ENCODE data around the gene FTCDNL1. TPM values are rescaled to one million over a fixed set of nuclear protein-coding genes. Genes with fewer than 3 reads are reported as not detected.
A peak's percentile ranks its signal among the peaks of the same experiment; 100 is the strongest.

Gene FTCDNL1
- total and polyA plus RNA-seq, 2 donors, result 0.94 to 2.2 TPM

DNA sequence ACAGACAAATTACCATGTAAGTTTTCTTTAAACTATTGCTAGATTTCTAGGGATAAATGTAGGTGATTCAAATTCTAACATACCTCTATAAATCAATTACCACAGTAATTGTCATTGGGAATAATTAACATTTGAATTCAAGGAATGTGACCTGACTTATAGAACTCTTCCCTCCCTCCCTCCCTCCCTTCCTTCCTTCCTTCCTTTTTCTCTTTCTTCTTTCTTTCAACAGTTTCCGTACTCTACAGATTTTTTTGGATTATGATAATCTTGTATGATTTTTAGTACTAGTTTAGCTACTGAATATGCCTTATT lies 18.2 kb upstream of the FTCDNL1 start:
- WGBS, result 100% methylated on average over 1 of the region's 1 CpG
- H3K4me1 ChIP-seq (ENCODE audit: control insufficient read depth in 2 of 2, insufficient read depth in 2 of 2, low read length in 2 of 2), result no peaks in the 10 kb centered on the region
- H3K9me3 ChIP-seq (ENCODE audit: control insufficient read depth in 2 of 2, insufficient read depth in 1 of 2, low read length in 1 of 2), result no peaks in the 10 kb centered on the region
- no peaks in the 10 kb centered on the region for H3K27me3 ChIP-seq (ENCODE audit: control insufficient read depth in 2 of 2, insufficient read depth in 1 of 2, low read length in 1 of 2)
- H3K36me3 ChIP-seq (ENCODE audit: control insufficient read depth in 2 of 2, insufficient read depth in 2 of 2, low read length in 1 of 2), result no peaks in the 10 kb centered on the region
- no peak overlapping the region for H3K27ac ChIP-seq (ENCODE audit: low read depth in 1 of 2, low read length in 1 of 2)
- no peak overlapping the region for H3K4me3 ChIP-seq (ENCODE audit: low read length in 2 of 2)
- DNase-seq (ENCODE audit: low read depth in 6 of 9, low spot score in 9 of 9), result no peak

DNA sequence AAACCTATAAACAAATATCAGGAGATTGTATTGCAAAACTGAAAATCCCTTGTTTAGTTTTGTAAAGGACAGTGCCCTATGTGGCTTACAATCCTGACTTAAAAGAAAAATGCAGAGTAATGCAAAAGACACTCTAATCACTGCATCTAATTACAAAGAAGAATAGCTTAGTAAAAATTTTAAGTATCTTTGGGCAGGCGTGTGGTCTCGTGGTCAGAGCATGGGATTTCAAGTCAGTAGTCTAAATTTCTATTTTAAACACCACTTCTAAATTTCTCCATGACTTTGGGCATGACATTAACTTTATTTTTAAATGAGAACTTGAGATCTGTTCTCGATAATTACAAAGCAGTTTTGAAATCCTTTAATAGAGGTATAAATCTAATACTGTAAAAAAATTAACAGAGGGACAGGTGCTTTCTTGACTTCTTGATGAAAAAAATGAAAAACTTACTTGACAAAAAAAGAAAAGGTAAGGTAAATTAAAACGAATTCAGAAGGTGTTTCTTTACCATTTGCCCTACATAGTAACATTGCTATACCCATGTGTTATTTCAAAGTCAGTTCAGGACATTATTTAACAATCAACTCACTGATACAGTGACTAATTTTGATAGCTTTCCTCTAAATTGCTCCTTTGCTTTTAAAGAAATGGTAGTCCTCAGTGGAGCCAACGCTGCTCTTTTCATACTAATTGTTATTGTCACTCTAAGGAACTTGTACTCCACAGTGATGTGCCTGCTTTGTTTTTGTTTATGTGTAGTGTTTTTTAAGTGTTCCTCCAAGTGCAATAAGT lies 17.6 kb upstream of the FTCDNL1 start:
- H3K27ac ChIP-seq (ENCODE audit: low read depth in 1 of 2, low read length in 1 of 2), result no peak overlapping the region
- H3K36me3 ChIP-seq (ENCODE audit: control insufficient read depth in 2 of 2, insufficient read depth in 2 of 2, low read length in 1 of 2), result no peaks in the 10 kb centered on the region
- H3K4me3 ChIP-seq (ENCODE audit: low read length in 2 of 2), result no peak overlapping the region
- no peak for DNase-seq (ENCODE audit: low read depth in 6 of 9, low spot score in 9 of 9)
- H3K4me1 ChIP-seq (ENCODE audit: control insufficient read depth in 2 of 2, insufficient read depth in 2 of 2, low read length in 2 of 2), result no peaks in the 10 kb centered on the region
- H3K27me3 ChIP-seq (ENCODE audit: control insufficient read depth in 2 of 2, insufficient read depth in 1 of 2, low read length in 1 of 2), result no peaks in the 10 kb centered on the region
- no peaks in the 10 kb centered on the region for H3K9me3 ChIP-seq (ENCODE audit: control insufficient read depth in 2 of 2, insufficient read depth in 1 of 2, low read length in 1 of 2)
- 84% methylated on average over 5 of the region's 5 CpGs for WGBS

DNA sequence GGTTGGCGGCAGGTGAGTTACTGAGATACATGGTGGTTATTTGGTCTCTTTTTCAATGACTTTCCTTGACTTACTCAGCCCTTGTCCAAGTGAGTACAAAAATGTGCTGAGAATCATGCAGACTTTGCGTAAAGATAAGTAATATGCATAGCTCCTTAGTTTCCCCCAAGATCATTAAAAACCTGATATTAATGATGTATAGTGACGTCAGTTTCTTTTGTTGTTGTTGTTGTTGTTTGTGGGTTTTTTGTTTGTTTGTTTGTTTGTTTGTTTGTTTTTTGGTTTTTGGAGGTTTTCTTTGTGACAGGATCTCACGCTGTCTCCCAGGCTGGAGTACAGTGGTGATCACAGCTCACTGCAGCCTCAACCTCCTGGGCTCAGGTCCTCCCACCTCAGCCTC lies 14.9 kb upstream of the FTCDNL1 start:
- no peaks in the 10 kb centered on the region for H3K27me3 ChIP-seq (ENCODE audit: control insufficient read depth in 2 of 2, insufficient read depth in 1 of 2, low read length in 1 of 2)
- no peaks in the 10 kb centered on the region for H3K36me3 ChIP-seq (ENCODE audit: control insufficient read depth in 2 of 2, insufficient read depth in 2 of 2, low read length in 1 of 2)
- no peaks in the 10 kb centered on the region for H3K4me1 ChIP-seq (ENCODE audit: control insufficient read depth in 2 of 2, insufficient read depth in 2 of 2, low read length in 2 of 2)
- H3K4me3 ChIP-seq (ENCODE audit: low read length in 2 of 2), result no peak overlapping the region
- DNase-seq (ENCODE audit: low read depth in 6 of 9, low spot score in 9 of 9), result no peak
- WGBS, result 99% methylated on average over 4 of the region's 4 CpGs
- no peaks in the 10 kb centered on the region for H3K9me3 ChIP-seq (ENCODE audit: control insufficient read depth in 2 of 2, insufficient read depth in 1 of 2, low read length in 1 of 2)
- H3K27ac ChIP-seq (ENCODE audit: low read depth in 1 of 2, low read length in 1 of 2), result no peak overlapping the region

DNA sequence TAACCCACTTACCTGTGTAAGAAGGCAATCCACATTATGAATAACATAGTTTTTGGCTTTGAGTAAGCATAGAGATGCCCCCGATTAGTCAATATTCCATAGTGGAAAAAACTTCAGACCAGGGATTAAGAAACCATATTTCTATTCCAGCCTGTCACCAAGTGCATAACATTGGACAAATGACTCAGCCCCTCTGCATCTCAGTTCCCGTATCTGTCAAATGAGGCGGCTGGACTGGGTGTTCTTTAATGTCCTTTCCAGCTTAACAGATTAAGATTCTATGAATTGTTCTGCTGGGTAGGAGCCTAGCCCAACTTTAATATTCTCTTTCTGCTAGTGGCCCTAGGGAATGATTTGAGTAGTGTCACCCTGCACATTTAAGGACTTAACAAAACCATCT lies 11.8 kb upstream of the FTCDNL1 start:
- Histone ChIP-seq H3K36me3 (ENCODE audit: control insufficient read depth in 2 of 2, insufficient read depth in 2 of 2, low read length in 1 of 2) (no peaks in the 10 kb centered on the region), H3K4me3 (ENCODE audit: low read length in 2 of 2) (no peak overlapping the region), H3K27ac (ENCODE audit: low read depth in 1 of 2, low read length in 1 of 2) (no peak overlapping the region), H3K4me1 (ENCODE audit: control insufficient read depth in 2 of 2, insufficient read depth in 2 of 2, low read length in 2 of 2) (no peaks in the 10 kb centered on the region), H3K9me3 (ENCODE audit: control insufficient read depth in 2 of 2, insufficient read depth in 1 of 2, low read length in 1 of 2) (no peaks in the 10 kb centered on the region), H3K27me3 (ENCODE audit: control insufficient read depth in 2 of 2, insufficient read depth in 1 of 2, low read length in 1 of 2) (no peaks in the 10 kb centered on the region)
- no peak for DNase-seq (ENCODE audit: low read depth in 6 of 9, low spot score in 9 of 9)
- WGBS, result 98% methylated on average over 3 of the region's 3 CpGs

DNA sequence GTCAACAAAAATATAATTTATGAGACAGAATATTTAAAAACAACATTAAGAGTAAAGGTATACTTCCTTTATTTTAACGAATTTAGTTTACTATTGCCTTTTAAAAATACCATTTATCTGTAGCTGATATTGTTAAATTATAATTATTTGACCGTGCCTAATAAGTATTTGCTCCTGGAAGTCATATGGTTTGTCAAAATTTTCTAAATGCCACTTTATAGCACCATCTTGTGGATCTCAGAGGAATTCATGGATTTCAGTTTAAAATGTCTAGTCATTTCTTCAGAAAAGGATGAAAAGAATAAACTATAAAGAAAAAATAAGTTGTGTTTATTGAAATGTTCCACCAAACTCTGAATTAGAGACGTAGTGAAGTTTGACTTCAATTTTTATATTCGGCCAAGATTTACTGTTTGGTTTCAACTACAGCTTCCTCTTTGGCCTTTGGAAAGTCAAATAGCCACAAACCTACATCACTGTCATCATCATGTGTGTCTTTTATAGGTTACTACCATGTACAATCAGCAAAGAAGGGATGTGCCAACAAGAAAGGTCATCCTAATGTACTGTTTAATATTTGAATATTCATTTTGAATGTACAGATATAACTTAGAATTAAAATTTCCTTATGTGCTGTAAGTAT lies 10.3 kb upstream of the FTCDNL1 start:
- Histone ChIP-seq H3K27me3 (ENCODE audit: control insufficient read depth in 2 of 2, insufficient read depth in 1 of 2, low read length in 1 of 2) (peaks cover 0 to 3% of the 10 kb centered on the region in 2 donors), H3K4me3 (ENCODE audit: low read length in 2 of 2) (no peak overlapping the region), H3K36me3 (ENCODE audit: control insufficient read depth in 2 of 2, insufficient read depth in 2 of 2, low read length in 1 of 2) (no peaks in the 10 kb centered on the region), H3K9me3 (ENCODE audit: control insufficient read depth in 2 of 2, insufficient read depth in 1 of 2, low read length in 1 of 2) (no peaks in the 10 kb centered on the region), H3K27ac (ENCODE audit: low read depth in 1 of 2, low read length in 1 of 2) (no peak overlapping the region), H3K4me1 (ENCODE audit: control insufficient read depth in 2 of 2, insufficient read depth in 2 of 2, low read length in 2 of 2) (no peaks in the 10 kb centered on the region)
- peak in 1 of 9 donors; percentile 9 for DNase-seq (ENCODE audit: low read depth in 6 of 9, low spot score in 9 of 9)
- 6% methylated on average over 4 of the region's 4 CpGs for WGBS

DNA sequence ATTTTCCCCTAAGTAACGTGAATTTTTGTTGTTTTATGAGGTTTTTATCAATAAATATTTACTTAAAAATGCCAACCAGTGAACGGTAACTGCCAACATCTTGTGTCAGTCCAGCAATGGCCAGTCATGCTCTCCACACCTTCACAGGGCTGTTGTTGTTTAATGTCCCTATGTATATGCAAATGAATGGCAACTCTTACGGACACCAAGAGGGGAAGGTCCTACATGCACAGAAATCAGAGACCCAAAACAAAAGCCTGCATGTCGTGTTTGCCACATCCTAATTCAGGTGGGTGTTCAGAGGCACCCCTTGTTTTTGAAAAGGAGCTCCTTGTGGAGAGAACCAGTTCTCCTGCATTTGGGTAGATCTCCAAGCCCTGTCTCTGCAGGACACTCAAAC lies 4.8 kb upstream of the FTCDNL1 start:
- WGBS, result 78% methylated on average over 4 of the region's 4 CpGs

DNA sequence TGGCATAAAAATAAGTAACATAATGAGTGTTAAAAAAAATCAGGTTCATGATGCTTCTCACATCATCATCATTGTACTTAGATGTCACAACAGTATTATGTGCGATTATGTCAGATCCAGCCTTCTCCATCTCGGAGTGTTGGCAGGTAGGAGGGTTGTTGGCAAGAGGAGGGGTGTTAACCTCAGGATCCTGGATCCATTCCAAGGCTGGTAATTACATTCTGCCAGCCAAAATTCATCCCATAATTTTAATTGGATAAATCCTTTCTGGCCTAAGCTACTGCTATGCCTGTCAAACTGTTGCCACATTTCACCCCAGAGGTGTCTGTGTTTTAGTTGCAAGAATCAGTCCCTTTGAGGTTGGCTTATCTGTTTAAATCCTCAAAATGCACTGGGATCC lies 891 bp upstream of the FTCDNL1 start:
- WGBS, result 91% methylated on average over 2 of the region's 2 CpGs
- Histone ChIP-seq H3K4me1 (ENCODE audit: control insufficient read depth in 2 of 2, insufficient read depth in 2 of 2, low read length in 2 of 2) (peaks cover 0 to 9% of the 10 kb centered on the region in 2 donors), H3K4me3 (ENCODE audit: low read length in 2 of 2) (no peak overlapping the region), H3K27me3 (ENCODE audit: control insufficient read depth in 2 of 2, insufficient read depth in 1 of 2, low read length in 1 of 2) (peaks cover 7 to 29% of the 10 kb centered on the region in 2 donors), H3K27ac (ENCODE audit: low read depth in 1 of 2, low read length in 1 of 2) (no peak overlapping the region), H3K36me3 (ENCODE audit: control insufficient read depth in 2 of 2, insufficient read depth in 2 of 2, low read length in 1 of 2) (no peaks in the 10 kb centered on the region), H3K9me3 (ENCODE audit: control insufficient read depth in 2 of 2, insufficient read depth in 1 of 2, low read length in 1 of 2) (no peaks in the 10 kb centered on the region)
- no peak for DNase-seq (ENCODE audit: low read depth in 6 of 9, low spot score in 9 of 9)

More for the DNA sequence above, 4.8 kb upstream of the FTCDNL1 start:
- Histone ChIP-seq H3K9me3 (ENCODE audit: control insufficient read depth in 2 of 2, insufficient read depth in 1 of 2, low read length in 1 of 2) (no peaks in the 10 kb centered on the region), H3K27me3 (ENCODE audit: control insufficient read depth in 2 of 2, insufficient read depth in 1 of 2, low read length in 1 of 2) (peaks cover under 1 to 18% of the 10 kb centered on the region in 2 donors), H3K4me3 (ENCODE audit: low read length in 2 of 2) (no peak overlapping the region), H3K4me1 (ENCODE audit: control insufficient read depth in 2 of 2, insufficient read depth in 2 of 2, low read length in 2 of 2) (peaks cover 0 to 5% of the 10 kb centered on the region in 2 donors), H3K36me3 (ENCODE audit: control insufficient read depth in 2 of 2, insufficient read depth in 2 of 2, low read length in 1 of 2) (no peaks in the 10 kb centered on the region), H3K27ac (ENCODE audit: low read depth in 1 of 2, low read length in 1 of 2) (no peak overlapping the region)
- DNase-seq (ENCODE audit: low read depth in 6 of 9, low spot score in 9 of 9), result no peak

DNA sequence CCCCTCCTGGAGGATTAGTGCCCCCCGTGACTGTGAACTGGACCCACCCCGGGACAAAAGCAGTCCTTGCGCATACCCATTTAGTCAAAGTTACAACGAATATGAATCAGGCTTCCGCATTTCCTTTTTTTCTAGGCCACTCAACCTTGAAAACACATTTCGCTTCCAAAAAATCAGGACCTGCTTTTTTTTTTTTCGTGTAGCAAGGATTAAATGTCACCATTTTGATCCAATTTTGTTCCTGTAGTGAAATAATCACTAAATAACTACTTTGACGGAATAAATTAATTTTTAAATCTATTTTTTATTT lies 464 bp upstream of the FTCDNL1 start:
- Histone ChIP-seq H3K27ac (ENCODE audit: low read depth in 1 of 2, low read length in 1 of 2) (no peak overlapping the region), H3K4me3 (ENCODE audit: low read length in 2 of 2) (peak overlapping the region; percentile 46 to 65), H3K4me1 (ENCODE audit: control insufficient read depth in 2 of 2, insufficient read depth in 2 of 2, low read length in 2 of 2) (peaks cover 0 to 9% of the 10 kb centered on the region in 2 donors), H3K36me3 (ENCODE audit: control insufficient read depth in 2 of 2, insufficient read depth in 2 of 2, low read length in 1 of 2) (no peaks in the 10 kb centered on the region), H3K27me3 (ENCODE audit: control insufficient read depth in 2 of 2, insufficient read depth in 1 of 2, low read length in 1 of 2) (peaks cover 7 to 27% of the 10 kb centered on the region in 2 donors), H3K9me3 (ENCODE audit: control insufficient read depth in 2 of 2, insufficient read depth in 1 of 2, low read length in 1 of 2) (no peaks in the 10 kb centered on the region)
- DNase-seq (ENCODE audit: low read depth in 6 of 9, low spot score in 9 of 9), result peak in 1 of 9 donors; percentile 4
- 19% methylated on average over 8 of the region's 8 CpGs for WGBS

DNA sequence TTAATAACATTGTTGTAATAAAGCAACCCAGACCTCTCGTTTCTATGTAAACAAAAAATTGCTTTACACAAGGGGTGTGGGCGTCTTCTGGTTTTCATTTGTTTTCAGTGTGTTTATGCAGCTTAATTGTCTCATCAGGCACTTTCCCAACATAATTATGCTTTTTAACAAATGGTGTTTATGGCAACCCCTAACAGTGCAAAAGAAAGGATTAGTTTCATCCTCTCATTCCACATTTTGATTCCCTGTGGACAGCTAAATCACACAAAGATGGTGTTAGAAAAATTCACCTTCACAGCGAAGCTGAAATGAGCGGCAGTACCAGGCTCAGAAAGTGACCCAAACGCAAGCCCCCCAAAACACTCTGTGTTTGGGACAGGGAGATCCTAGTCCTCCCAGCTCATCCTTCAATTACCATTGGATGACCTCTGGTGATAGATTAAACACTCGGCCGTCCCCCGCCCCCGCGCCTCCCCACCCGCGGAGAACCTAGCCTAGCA lies 724 bp downstream of the FTCDNL1 start:
- DNase-seq (ENCODE audit: low read depth in 6 of 9, low spot score in 9 of 9), result no peak
- peaks cover 0 to 9% of the 10 kb centered on the region in 2 donors for H3K4me1 ChIP-seq (ENCODE audit: control insufficient read depth in 2 of 2, insufficient read depth in 2 of 2, low read length in 2 of 2)
- WGBS, result 24% methylated on average over 12 of the region's 12 CpGs
- peaks cover 7 to 27% of the 10 kb centered on the region in 2 donors for H3K27me3 ChIP-seq (ENCODE audit: control insufficient read depth in 2 of 2, insufficient read depth in 1 of 2, low read length in 1 of 2)
- no peaks in the 10 kb centered on the region for H3K36me3 ChIP-seq (ENCODE audit: control insufficient read depth in 2 of 2, insufficient read depth in 2 of 2, low read length in 1 of 2)
- no peak overlapping the region for H3K27ac ChIP-seq (ENCODE audit: low read depth in 1 of 2, low read length in 1 of 2)
- no peaks in the 10 kb centered on the region for H3K9me3 ChIP-seq (ENCODE audit: control insufficient read depth in 2 of 2, insufficient read depth in 1 of 2, low read length in 1 of 2)
- peak overlapping the region; percentile 47 to 65 for H3K4me3 ChIP-seq (ENCODE audit: low read length in 2 of 2)

All from thymus (tissue), 11 donors.